Activated CD8-positive, alpha-beta T cell treated with anti-CD3 and anti-CD28 coated beads for 36 hours (primary cell): ENCODE data around the gene LHX5. TPM values are rescaled to one million over a fixed set of nuclear protein-coding genes. Genes with fewer than 3 reads are reported as not detected.

Experiments used
- ATAC-seq: fragments of 200-7000 bp; cut with Tn5 transposase; one replicate; pipeline ENCODE4 v1.10.0; 2021; ENCODE audit warnings: mild to moderate bottlenecking, moderate library complexity
- CTCF ChIA-PET: fragments of 350-600 bp; sonication (Branson Sonifier 250); formaldehyde crosslinking; loops from one replicate; lab custom pipeline; 2021; ENCODE audit warnings: antibody characterized with exemption; lab: Charles Lee
- POLR2A ChIA-PET: fragments of 350-600 bp; sonication (Branson Sonifier 250); formaldehyde crosslinking; loops from one replicate; lab custom pipeline; 2021; ENCODE audit warnings: antibody characterized with exemption; lab: Charles Lee
- DNase-seq: peaks from one replicate; pipeline ENCODE4 v3.0.0-alpha.2; 2020
- H3K27ac Mint-ChIP-seq: one replicate; pipeline ENCODE4 v1.8.0; 2021; ENCODE audit warnings: mild to moderate bottlenecking, mixed read lengths
- H3K27me3 Mint-ChIP-seq: one replicate; pipeline ENCODE4 v1.8.0; 2021; ENCODE audit warnings: mixed read lengths
- H3K36me3 Mint-ChIP-seq: one replicate; pipeline ENCODE4 v1.8.0; 2021; ENCODE audit warnings: low read depth, mixed read lengths
- H3K4me1 Mint-ChIP-seq: one replicate; pipeline ENCODE4 v1.8.0; 2021; ENCODE audit warnings: low read depth, mixed read lengths
- H3K4me3 Mint-ChIP-seq: one replicate; pipeline ENCODE4 v1.8.0; 2021; ENCODE audit warnings: mild to moderate bottlenecking, moderate library complexity, mixed read lengths
- H3K9me3 Mint-ChIP-seq: one replicate; pipeline ENCODE4 v1.8.0; 2021; ENCODE audit warnings: mixed read lengths
- intact Hi-C: fragments of 100-400 bp; cut with micrococcal nuclease; formaldehyde crosslinking; loops from one replicate; pipeline ENCODE4 v1.10.0; 2022
- total RNA-seq, 2 experiments: library from RNA; stranded (reverse); gene quantifications; one replicate each; pipeline ENCODE4 v1.2.3, GENCODE V29; 2021
- TF ChIP-seq, protein P1 (sequence below): fragments of 200-600 bp; IDR thresholded peaks from one replicate; pipeline ENCODE4 v1.8.0; 2022; ENCODE audit warnings: antibody characterized with exemption, mild to moderate bottlenecking

Gene LHX5
- total RNA-seq, 2 experiments from 2014 or later, result not detected

DNA sequence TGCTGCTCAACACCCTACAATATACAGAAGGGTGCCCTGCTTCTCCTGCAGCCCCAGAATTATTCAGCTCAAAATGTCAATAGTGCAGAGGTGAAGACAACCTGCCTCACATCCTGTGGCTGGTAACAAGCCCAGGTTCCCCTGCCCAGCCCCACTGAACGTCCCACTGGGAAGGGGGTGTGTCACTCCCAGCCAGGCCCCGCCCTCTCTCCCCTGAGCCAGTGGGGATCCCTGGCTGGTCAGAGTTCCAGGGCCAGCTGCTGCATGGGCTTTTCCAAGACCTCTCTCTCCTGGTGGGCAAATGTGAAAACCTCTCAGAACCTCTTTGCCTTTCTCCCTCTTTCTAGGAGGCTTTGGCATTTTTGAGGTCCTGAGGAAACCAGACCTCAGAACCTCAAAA, 13.7 kb upstream of the LHX5 start:
- Mint-ChIP-seq H3K27me3 (peaks cover 48% of the 10 kb centered on the region), H3K4me1 (no peaks in the 10 kb centered on the region), H3K4me3 (no peak overlapping the region), H3K9me3 (no peaks in the 10 kb centered on the region), H3K36me3 (no peaks in the 10 kb centered on the region), H3K27ac (no peak overlapping the region)
- POLR2A ChIA-PET, result no interaction called here
- CTCF ChIA-PET, result no interaction called here
- TF ChIP-seq, protein P1, sequence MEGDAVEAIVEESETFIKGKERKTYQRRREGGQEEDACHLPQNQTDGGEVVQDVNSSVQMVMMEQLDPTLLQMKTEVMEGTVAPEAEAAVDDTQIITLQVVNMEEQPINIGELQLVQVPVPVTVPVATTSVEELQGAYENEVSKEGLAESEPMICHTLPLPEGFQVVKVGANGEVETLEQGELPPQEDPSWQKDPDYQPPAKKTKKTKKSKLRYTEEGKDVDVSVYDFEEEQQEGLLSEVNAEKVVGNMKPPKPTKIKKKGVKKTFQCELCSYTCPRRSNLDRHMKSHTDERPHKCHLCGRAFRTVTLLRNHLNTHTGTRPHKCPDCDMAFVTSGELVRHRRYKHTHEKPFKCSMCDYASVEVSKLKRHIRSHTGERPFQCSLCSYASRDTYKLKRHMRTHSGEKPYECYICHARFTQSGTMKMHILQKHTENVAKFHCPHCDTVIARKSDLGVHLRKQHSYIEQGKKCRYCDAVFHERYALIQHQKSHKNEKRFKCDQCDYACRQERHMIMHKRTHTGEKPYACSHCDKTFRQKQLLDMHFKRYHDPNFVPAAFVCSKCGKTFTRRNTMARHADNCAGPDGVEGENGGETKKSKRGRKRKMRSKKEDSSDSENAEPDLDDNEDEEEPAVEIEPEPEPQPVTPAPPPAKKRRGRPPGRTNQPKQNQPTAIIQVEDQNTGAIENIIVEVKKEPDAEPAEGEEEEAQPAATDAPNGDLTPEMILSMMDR, result no peak
- intact Hi-C loops, result no loop called here
- no peak for ATAC-seq
- no peak for DNase-seq

DNA sequence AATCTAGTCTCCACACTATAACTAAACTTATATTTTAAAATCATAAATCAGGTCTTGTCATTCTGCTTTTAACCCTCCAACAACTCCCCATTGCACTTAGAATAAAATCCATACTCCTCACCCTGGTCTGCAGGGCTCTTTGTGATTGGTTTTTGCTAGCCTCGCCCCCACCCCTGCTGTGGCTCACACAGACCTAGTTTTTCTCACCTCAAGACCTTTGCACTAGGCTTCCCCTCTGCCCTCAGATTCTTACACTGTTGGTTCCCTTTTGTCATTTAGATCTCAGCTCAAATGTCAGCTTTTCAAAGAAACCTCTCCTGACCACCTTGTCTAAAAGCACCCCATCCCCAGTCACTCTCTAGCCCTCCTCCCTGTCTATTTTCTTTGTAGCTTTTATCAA, 10.7 kb upstream of the LHX5 start:
- DNase-seq, result no peak
- TF ChIP-seq, protein P1, result no peak
- POLR2A ChIA-PET, result no interaction called here
- H3K27ac Mint-ChIP-seq, result no peak overlapping the region
- no peak for ATAC-seq
- H3K4me1 Mint-ChIP-seq, result peaks cover 5% of the 10 kb centered on the region
- peaks cover 2% of the 10 kb centered on the region for H3K36me3 Mint-ChIP-seq
- H3K4me3 Mint-ChIP-seq, result no peak overlapping the region
- intact Hi-C loops, result no loop called here
- peaks cover 68% of the 10 kb centered on the region for H3K27me3 Mint-ChIP-seq
- peaks cover 2% of the 10 kb centered on the region for H3K9me3 Mint-ChIP-seq
- CTCF ChIA-PET, result interaction anchor here (1.6 kb wide), 1 partner anchor 20 kb away, joined by 6 read pairs; no protein-coding TSS in a partner anchor

DNA sequence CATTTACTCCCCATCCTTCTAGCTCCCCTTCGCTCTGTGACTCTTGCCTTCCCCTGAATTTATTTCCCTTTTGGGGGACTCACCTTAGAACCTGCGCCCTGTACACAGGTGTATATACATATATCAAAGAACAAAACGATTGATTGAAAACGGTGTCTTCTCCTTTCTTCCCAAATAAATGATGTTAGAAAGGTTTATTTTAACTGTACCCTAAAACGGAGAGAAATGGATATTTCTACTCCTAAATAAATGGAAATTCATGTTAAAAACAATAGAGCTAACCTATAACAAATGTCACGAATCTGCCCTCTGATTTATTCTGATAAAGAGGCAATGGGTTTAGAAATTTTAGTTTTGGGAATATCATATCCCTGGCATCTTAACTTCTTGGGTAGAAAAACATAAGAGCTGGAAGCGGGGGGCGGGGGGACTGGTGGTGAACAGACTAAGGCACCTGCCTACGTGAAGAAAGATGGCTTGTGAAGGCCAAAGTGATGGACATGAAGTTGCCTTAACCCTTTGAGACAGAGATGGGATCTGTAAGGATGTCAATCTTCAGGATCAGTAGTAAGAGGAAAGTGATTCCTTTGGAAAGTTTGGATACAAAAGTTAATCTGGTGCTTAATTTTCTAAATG, 8.8 kb upstream of the LHX5 start:
- peaks cover 5% of the 10 kb centered on the region for H3K4me1 Mint-ChIP-seq
- TF ChIP-seq, protein P1, result no peak
- intact Hi-C loops, result no loop called here
- H3K36me3 Mint-ChIP-seq, result peaks cover 2% of the 10 kb centered on the region
- peaks cover 2% of the 10 kb centered on the region for H3K9me3 Mint-ChIP-seq
- CTCF ChIA-PET, result interaction anchor here (2.7 kb wide), 1 partner anchor 19 kb away, joined by 13 read pairs; no protein-coding TSS in a partner anchor
- H3K27me3 Mint-ChIP-seq, result peaks cover 72% of the 10 kb centered on the region
- no peak for DNase-seq
- POLR2A ChIA-PET, result no interaction called here
- no peak for ATAC-seq
- no peak overlapping the region for H3K4me3 Mint-ChIP-seq
- no peak overlapping the region for H3K27ac Mint-ChIP-seq

DNA sequence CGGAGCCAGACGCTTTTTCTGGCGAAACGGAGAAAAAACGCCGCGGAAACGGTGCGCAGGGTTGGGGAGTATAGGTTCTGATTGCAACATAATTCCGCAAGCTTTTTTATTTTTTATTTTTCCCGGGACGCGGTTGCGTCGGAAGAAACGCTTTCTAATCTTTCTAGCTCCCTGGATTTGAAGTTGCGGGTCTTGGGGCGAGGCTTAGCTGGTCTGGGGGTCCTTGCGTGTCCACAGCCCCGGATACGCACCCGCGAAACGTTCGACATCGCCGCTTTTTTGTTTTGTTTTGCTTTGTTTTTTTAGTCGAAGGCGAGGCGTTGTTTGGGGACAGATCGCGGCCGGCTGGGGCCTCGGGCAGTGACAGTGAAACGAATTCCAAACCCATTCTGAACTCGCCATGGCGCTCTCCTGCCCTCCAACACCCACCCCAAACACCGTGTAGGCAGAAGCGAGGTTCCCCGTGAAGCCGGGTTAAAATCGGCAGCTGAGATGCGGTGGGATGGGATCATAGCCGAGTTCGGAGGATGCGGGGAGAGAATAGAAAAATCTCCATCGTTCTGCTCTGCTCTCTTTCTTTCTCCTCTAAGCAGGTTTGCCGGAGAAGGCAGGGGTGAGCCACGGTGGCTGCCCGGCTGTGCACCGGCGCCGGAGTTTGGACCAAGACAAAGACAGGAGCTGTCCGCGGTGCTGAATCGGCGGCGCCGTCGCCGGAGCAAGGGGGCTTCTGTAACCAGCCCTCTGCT, 8.1 kb upstream of the LHX5 start:
- Mint-ChIP-seq H3K4me3 (no peak overlapping the region), H3K9me3 (peaks cover 2% of the 10 kb centered on the region), H3K4me1 (peaks cover 5% of the 10 kb centered on the region), H3K27ac (no peak overlapping the region), H3K36me3 (peaks cover 2% of the 10 kb centered on the region), H3K27me3 (peaks cover 75% of the 10 kb centered on the region)
- DNase-seq (peak; percentile 48), ATAC-seq (no peak)
- intact Hi-C loops, result loop anchor here (5.0 to 10.0 kb wide), 3 partner anchors 923 to 1215 kb away; no protein-coding TSS in a partner anchor
- TF ChIP-seq, protein P1, result no peak
- CTCF ChIA-PET, result interaction anchor here (2.7 kb wide), 1 partner anchor 18 kb away, joined by 13 read pairs; no protein-coding TSS in a partner anchor
- POLR2A ChIA-PET, result no interaction called here

DNA sequence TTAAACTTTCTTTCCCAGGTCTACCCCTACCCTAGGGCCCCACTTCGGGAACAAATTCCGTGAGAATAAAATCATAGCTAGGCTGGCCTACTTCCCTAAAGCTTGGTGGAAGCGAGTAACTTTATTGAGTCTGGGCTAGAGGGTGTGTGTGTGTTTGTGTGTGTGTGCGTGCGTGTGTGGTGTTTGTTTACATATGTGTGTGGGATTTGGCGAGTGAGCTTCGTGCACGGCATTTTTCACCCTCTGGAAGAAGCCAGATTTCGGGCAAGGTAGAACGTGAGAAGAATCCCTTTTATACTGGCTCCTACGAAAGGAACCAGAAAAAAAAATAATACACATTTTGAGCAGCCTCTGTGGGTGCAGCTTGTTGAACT, 7.5 kb upstream of the LHX5 start:
- CTCF ChIA-PET, result interaction anchor here (2.7 kb wide), 1 partner anchor 17 kb away, joined by 13 read pairs; no protein-coding TSS in a partner anchor
- H3K9me3 Mint-ChIP-seq, result peaks cover 2% of the 10 kb centered on the region
- peaks cover 79% of the 10 kb centered on the region for H3K27me3 Mint-ChIP-seq
- peak overlapping the region; percentile 65 for H3K27ac Mint-ChIP-seq
- H3K36me3 Mint-ChIP-seq, result peaks cover 2% of the 10 kb centered on the region
- H3K4me1 Mint-ChIP-seq, result peaks cover 5% of the 10 kb centered on the region
- intact Hi-C loops, result loop anchor here (5.0 to 10.0 kb wide), 3 partner anchors 923 to 1216 kb away; no protein-coding TSS in a partner anchor
- TF ChIP-seq, protein P1, result no peak
- ATAC-seq, result no peak
- no peak for DNase-seq
- H3K4me3 Mint-ChIP-seq, result no peak overlapping the region
- POLR2A ChIA-PET, result no interaction called here
